H1 (cell line): ENCODE data around the gene MPHOSPH10. TPM values are rescaled to one million over a fixed set of nuclear protein-coding genes. Genes with fewer than 3 reads are reported as not detected.

Source experiments
- CTCF ChIA-PET: fragments of 300-600 bp; sonication (Branson Sonifier 250); formaldehyde crosslinking; loops from one replicate; lab custom pipeline; 2021; ENCODE audit not compliant: partially characterized antibody; lab: Charles Lee
- POLR2A ChIA-PET: fragments of 300-600 bp; sonication (Branson Sonifier 250); formaldehyde crosslinking; loops from one replicate; lab custom pipeline; 2021; ENCODE audit warnings: inconsistent platforms; ENCODE audit not compliant: partially characterized antibody; lab: Charles Lee
- DNase-seq, 2 experiments: peaks; one replicate each; pipeline versions ENCODE4 v3.0.0 to v3.0.0-alpha.2; 2010 to 2022; ENCODE audit warnings: low spot score in 2 of 2, low read depth in 1 of 2, mixed read lengths in 1 of 2
- FAIRE-seq: peaks from 2 replicates; lab custom pipeline; 2011; peaks lifted over from hg19 to GRCh38; lab: Jason Lieb, UNC
- H2AFZ ChIP-seq: 2 replicates; pipeline ENCODE4 v1.8.1; 2012; ENCODE audit warnings: low read length, inconsistent platforms
- H2AK5ac ChIP-seq: 2 replicates; pipeline ENCODE4 v1.6.1; 2013; ENCODE audit warnings: low read depth, low read length
- H2BK120ac ChIP-seq: replicated peaks from 2 replicates; pipeline ENCODE3; 2013; ENCODE audit warnings: low read depth, low read length, inconsistent platforms
- H2BK12ac ChIP-seq: 2 replicates; pipeline ENCODE4 v1.6.1; 2013; ENCODE audit warnings: low read depth, low read length
- H2BK15ac ChIP-seq: 2 replicates; pipeline ENCODE4 v1.6.1; 2013; ENCODE audit warnings: low read length
- H2BK20ac ChIP-seq: 2 replicates; pipeline ENCODE4 v1.6.1; 2013; ENCODE audit warnings: low read length
- H2BK5ac ChIP-seq: 2 replicates; pipeline ENCODE4 v1.6.1; 2013; ENCODE audit warnings: low read depth, low read length
- H3K14ac ChIP-seq: 2 replicates; pipeline ENCODE4 v1.6.1; 2013; ENCODE audit warnings: inconsistent platforms; ENCODE audit not compliant: insufficient read length
- H3K18ac ChIP-seq: 2 replicates; pipeline ENCODE4 v1.6.1; 2013; ENCODE audit warnings: low read length; ENCODE audit errors: extremely low read depth
- H3K23ac ChIP-seq: 2 replicates; pipeline ENCODE4 v1.6.1; 2013; ENCODE audit warnings: inconsistent platforms; ENCODE audit not compliant: insufficient read length
- H3K23me2 ChIP-seq: 2 replicates; pipeline ENCODE4 v1.6.1; 2013; ENCODE audit warnings: low read depth, low read length
- H3K27ac ChIP-seq: 2 replicates; pipeline ENCODE4 v1.6.1; 2011; ENCODE audit warnings: low read depth, low read length, inconsistent platforms
- H3K27me3 ChIP-seq, 4 experiments: replicated peaks in 1 of 4; 1 replicate in 1 of 4; 2 replicates in 3 of 4; pipeline versions ENCODE4 v1.6.1 to v1.8.1; 2011 to 2013; ENCODE audit warnings: low read length in 3 of 4, mild to moderate bottlenecking in 3 of 4, inconsistent platforms in 2 of 4, mixed read lengths in 2 of 4, moderate library complexity in 1 of 4; ENCODE audit not compliant: control insufficient read depth in 3 of 4, insufficient read depth in 3 of 4; ENCODE audit errors: extremely low read depth in 1 of 4
- H3K36me3 ChIP-seq, 4 experiments: 2 replicates each; pipeline versions ENCODE4 v1.6.1 to v1.8.1; 2011 to 2013; ENCODE audit warnings: mild to moderate bottlenecking in 4 of 4, low read length in 3 of 4, moderate library complexity in 2 of 4, control low read depth in 1 of 4, inconsistent platforms in 1 of 4; ENCODE audit not compliant: insufficient read depth in 4 of 4, control insufficient read depth in 2 of 4
- H3K4ac ChIP-seq: replicated peaks from 2 replicates; pipeline ENCODE3; 2013; ENCODE audit warnings: low read length, low read depth, mixed read lengths, inconsistent platforms; ENCODE audit not compliant: insufficient read length
- H3K4me1 ChIP-seq, 4 experiments: replicated peaks in 1 of 4; 1 replicate in 1 of 4; 2 replicates in 3 of 4; pipeline versions ENCODE4 v1.6.1 to v1.8.1; 2011 to 2013; ENCODE audit warnings: low read length in 3 of 4, inconsistent platforms in 2 of 4, mixed read lengths in 1 of 4; ENCODE audit not compliant: insufficient read depth in 4 of 4, control insufficient read depth in 3 of 4
- H3K4me2 ChIP-seq, 2 experiments: 2 replicates each; pipeline versions ENCODE4 v1.6.1 to v1.8.1; 2011 to 2013; ENCODE audit warnings: low read depth in 2 of 2, low read length in 2 of 2, control low read depth in 1 of 2, inconsistent platforms in 1 of 2, mild to moderate bottlenecking in 1 of 2; ENCODE audit not compliant: insufficient read depth in 1 of 2
- H3K4me3 ChIP-seq, 4 experiments: fragments of 200-600, 300-600 bp in 1 of 4; sonication (generic), shearing (Covaris generic), sonication (Bioruptor Twin) in 1 of 4; 2 replicates each; pipeline versions ENCODE4 v1.5.1 to v1.8.1; 2011 to 2016; ENCODE audit warnings: low read length in 4 of 4, low read depth in 3 of 4, control low read depth in 2 of 4, inconsistent platforms in 2 of 4, mild to moderate bottlenecking in 2 of 4, mixed read lengths in 1 of 4, moderate library complexity in 1 of 4; ENCODE audit not compliant: insufficient read depth in 2 of 4; ENCODE audit errors: extremely low read depth in 1 of 4
- H3K56ac ChIP-seq: replicated peaks from 2 replicates; pipeline ENCODE3; 2013; ENCODE audit warnings: low read depth, mild to moderate bottlenecking, mixed read lengths, low read length, inconsistent platforms; ENCODE audit not compliant: insufficient read length
- H3K79me1 ChIP-seq: 2 replicates; pipeline ENCODE4 v1.6.1; 2013; ENCODE audit warnings: low read depth, low read length, control low read depth
- H3K79me2 ChIP-seq, 2 experiments: 2 replicates each; pipeline versions ENCODE4 v1.6.1 to v1.8.1; 2012 to 2013; ENCODE audit warnings: low read length in 2 of 2, mild to moderate bottlenecking in 2 of 2, inconsistent platforms in 1 of 2; ENCODE audit not compliant: insufficient read depth in 2 of 2, control insufficient read depth in 1 of 2
- H3K9ac ChIP-seq, 4 experiments: replicated peaks in 1 of 4; 1 replicate in 1 of 4; 2 replicates in 3 of 4; pipeline versions ENCODE4 v1.6.1 to v1.8.1; 2011 to 2013; ENCODE audit warnings: low read depth in 3 of 4, low read length in 3 of 4, control low read depth in 2 of 4, mild to moderate bottlenecking in 2 of 4, moderate library complexity in 2 of 4, inconsistent platforms in 1 of 4; ENCODE audit errors: extremely low read depth in 1 of 4
- H3K9me3 ChIP-seq, 2 experiments: 2 replicates each; pipeline versions ENCODE4 v1.6.1 to v1.8.1; 2012 to 2013; ENCODE audit warnings: mild to moderate bottlenecking in 2 of 2, moderate library complexity in 2 of 2, control low read depth in 1 of 2, inconsistent platforms in 1 of 2, low read depth in 1 of 2, low read length in 1 of 2, mixed read lengths in 1 of 2; ENCODE audit not compliant: insufficient read depth in 2 of 2
- H4K20me1 ChIP-seq, 2 experiments: replicated peaks in 1 of 2; 2 replicates each; pipeline versions ENCODE3 to v1.8.1; 2011 to 2013; ENCODE audit warnings: inconsistent platforms in 2 of 2, low read length in 2 of 2, mild to moderate bottlenecking in 1 of 2; ENCODE audit not compliant: insufficient read depth in 2 of 2, control insufficient read depth in 1 of 2
- H4K5ac ChIP-seq: 2 replicates; pipeline ENCODE4 v1.6.1; 2013; ENCODE audit warnings: low read length, low read depth, mixed read lengths, inconsistent platforms; ENCODE audit not compliant: insufficient read length
- H4K8ac ChIP-seq: 2 replicates; pipeline ENCODE4 v1.8.0; 2013; ENCODE audit warnings: mild to moderate bottlenecking, moderate library complexity, low read length, inconsistent platforms; ENCODE audit not compliant: insufficient read depth; ENCODE audit errors: extremely low read depth
- H4K91ac ChIP-seq: replicated peaks from 2 replicates; pipeline ENCODE3; 2013; ENCODE audit warnings: low read length, mixed read lengths, inconsistent platforms; ENCODE audit not compliant: insufficient read length
- CREB1 ChIP-seq: IDR thresholded peaks from 2 replicates; pipeline ENCODE4 v1.6.1; 2012; ENCODE audit warnings: inconsistent platforms
- CTBP2 ChIP-seq: IDR thresholded peaks from 2 replicates; pipeline ENCODE4 v1.7.0; 2011; ENCODE audit warnings: borderline replicate concordance, mild to moderate bottlenecking, moderate library complexity, mixed read lengths, low read length; ENCODE audit not compliant: insufficient read depth, insufficient read length
- E2F6 ChIP-seq: IDR thresholded peaks from 2 replicates; pipeline ENCODE4 v1.6.1; 2012; ENCODE audit warnings: inconsistent platforms
- EZH2 ChIP-seq: fragments of 200-600 bp; sonication (generic); IDR thresholded peaks from 2 replicates; pipeline ENCODE4 v1.7.1; 2012; ENCODE audit warnings: low read depth, mild to moderate bottlenecking, moderate library complexity, low read length, inconsistent platforms; ENCODE audit not compliant: severe bottlenecking
- KDM4A ChIP-seq: IDR thresholded peaks from one replicate; pipeline ENCODE4 v1.7.1; 2012; ENCODE audit warnings: low read depth, mild to moderate bottlenecking, moderate library complexity, low read length, inconsistent platforms; ENCODE audit not compliant: severe bottlenecking
- NANOG ChIP-seq: IDR thresholded peaks from 2 replicates; pipeline ENCODE4 v1.6.1; 2011; ENCODE audit warnings: low read length, low read depth, mild to moderate bottlenecking, inconsistent platforms; ENCODE audit not compliant: insufficient read depth, poor library complexity, severe bottlenecking
- POU5F1 ChIP-seq: IDR thresholded peaks from 2 replicates; pipeline ENCODE4 v1.6.1; 2011; ENCODE audit warnings: low read depth, mild to moderate bottlenecking, low read length, moderate library complexity
- RAD21 ChIP-seq, 2 experiments: IDR thresholded peaks in 1 of 2; conservative IDR thresholded peaks in 1 of 2; 2 replicates each; pipeline ENCODE4 v1.6.1; 2011; ENCODE audit warnings: low read depth in 2 of 2, low read length in 2 of 2, improper control_type of control experiment in 1 of 2, inconsistent platforms in 1 of 2, mild to moderate bottlenecking in 1 of 2, moderate library complexity in 1 of 2
- TEAD4 ChIP-seq: IDR thresholded peaks from 2 replicates; pipeline ENCODE4 v1.6.1; 2012; ENCODE audit warnings: low read depth, low read length, inconsistent platforms, mixed read lengths
- YY1 ChIP-seq: IDR thresholded peaks from 2 replicates; pipeline ENCODE4 v1.6.1; 2011; ENCODE audit warnings: low read depth, mild to moderate bottlenecking, low read length
- WGBS, 2 experiments: shearing (Covaris generic) in 1 of 2; methylation state at CpG; one replicate each; pipeline versions ENCODE4 v1.1.6 to v1.1.7; 2013 to 2015; ENCODE audit warnings: low lambda C conversion rate in 2 of 2, mixed read lengths in 2 of 2, inconsistent platforms in 1 of 2, low coverage in 1 of 2, missing lambda C conversion rate in 1 of 2; ENCODE audit not compliant: insufficient replicate concordance in 2 of 2, insufficient coverage in 1 of 2, insufficient read length in 1 of 2; ENCODE audit errors: extremely low coverage in 1 of 2, missing lambda C conversion rate in 1 of 2; 5-methylcytosine and 5-hydroxymethylcytosine counted together
- polyA plus RNA-seq, 7 experiments: library from polyadenylated mRNA; depleted of rRNA in 3 of 7; stranded (reverse) in 5 of 7; unstranded in 2 of 7; fragments of >200 nt in 5 of 7; fragments of 200-250 nt in 2 of 7; gene quantifications; 1 replicate in 5 of 7; 2 replicates in 1 of 7; 4 replicates in 1 of 7; pipeline versions ENCODE4 v1.2.1 to v1.2.3, GENCODE V29; 2011 to 2013; ENCODE audit warnings: missing spikeins in 2 of 7, mixed read lengths in 2 of 7
- total RNA-seq: library from RNA; stranded (reverse); fragmentation: NEBNext Ultra II Directional; extraction: Animal tissue kit (Norgen Biotek cat#: 25700); gene quantifications from 2 replicates; pipeline ENCODE4 v1.2.1, GENCODE V29; 2021

The MPHOSPH10 gene
- total and polyA plus RNA-seq, 2 of the 8 experiments (the other 6 are each of a cell fraction or from before 2014, with no cell fraction given): 4.5 to 39.1 TPM

DNA sequence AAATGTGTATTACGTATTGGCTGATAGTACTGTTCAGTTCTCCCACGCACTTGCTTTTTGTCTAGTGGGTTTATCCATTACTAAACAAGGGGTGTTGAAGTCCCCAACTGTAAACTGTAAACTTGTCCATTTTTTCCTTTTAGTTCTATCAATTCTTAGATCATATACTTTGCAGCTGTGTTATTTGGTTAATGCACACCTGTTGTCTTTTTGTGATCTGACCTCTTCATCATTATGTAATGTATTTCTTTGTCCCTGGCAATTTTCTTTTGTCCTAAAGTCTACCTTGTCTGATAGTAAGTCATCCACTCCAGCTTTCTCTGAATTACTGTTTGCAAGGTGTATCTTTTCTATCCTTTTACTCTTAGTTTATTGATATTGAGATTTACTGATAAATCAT lies 22.3 kb upstream of the MPHOSPH10 start:
- no peak overlapping the region for H3K9ac ChIP-seq
- no peak overlapping the region for H2BK20ac ChIP-seq
- no peak overlapping the region for H4K5ac ChIP-seq
- CTCF ChIA-PET: interaction anchor here (1.9 kb wide), 1 partner anchor 11 kb away, joined by 5 read pairs; no protein-coding TSS in a partner anchor
- H3K18ac ChIP-seq: no peak overlapping the region
- H3K27ac ChIP-seq: no peak overlapping the region
- no peak overlapping the region for H3K4ac ChIP-seq
- H4K91ac ChIP-seq: no peak overlapping the region
- no peaks in the 10 kb centered on the region for H3K79me1 ChIP-seq
- no peaks in the 10 kb centered on the region for H3K23me2 ChIP-seq
- H2BK120ac ChIP-seq: no peak overlapping the region
- no peaks in the 10 kb centered on the region for H3K79me2 ChIP-seq
- H3K4me2 ChIP-seq: no peak overlapping the region
- no peak overlapping the region for H2AK5ac ChIP-seq
- no peak for FAIRE-seq
- H2BK5ac ChIP-seq: no peak overlapping the region
- POLR2A ChIA-PET: no interaction called here
- WGBS, 2 experiments: 82% methylated on average over 2 of the region's 2 CpGs; no CpG with 5 or more reads in 1 of the 2 experiments
- no peaks in the 10 kb centered on the region for H3K27me3 ChIP-seq
- peaks cover 0 to 6% (median 2%) of the 10 kb centered on the region in 4 experiments; a peak in 3 of 7 replicates for H3K4me1 ChIP-seq
- no peak overlapping the region for H3K56ac ChIP-seq
- no peak for DNase-seq
- no peak overlapping the region for H3K14ac ChIP-seq
- no peak overlapping the region for H2AFZ ChIP-seq
- no peak overlapping the region for H2BK15ac ChIP-seq
- H3K23ac ChIP-seq: no peak overlapping the region
- peaks cover 0 to 8% (median 2%) of the 10 kb centered on the region in 4 experiments; a peak in 2 of 8 replicates for H3K36me3 ChIP-seq
- H2BK12ac ChIP-seq: no peak overlapping the region
- no peaks in the 10 kb centered on the region for H4K20me1 ChIP-seq
- H4K8ac ChIP-seq: no peak overlapping the region
- H3K4me3 ChIP-seq: no peak overlapping the region
- H3K9me3 ChIP-seq: no peaks in the 10 kb centered on the region
- TF ChIP-seq NANOG (no peak), EZH2 (no peak), YY1 (no peak), CREB1 (no peak), CTBP2 (no peak), E2F6 (no peak), RAD21 (IDR thresholded peaks at IDR 0.05 in 1 of 2, conservative IDR thresholded peaks at IDR 0.05 in 1 of 2; ENCODE audit: low read depth in 2 of 2, low read length in 2 of 2) (no peak), TEAD4 (no peak), POU5F1 (no peak), KDM4A (no peak)
